H9 (cell line): ENCODE data around the gene HS3ST3B1. TPM values are rescaled to one million over a fixed set of nuclear protein-coding genes. Genes with fewer than 3 reads are reported as not detected.

ENCODE experiments used
- DNase-seq: peaks from one replicate; pipeline ENCODE4 v3.0.0-alpha.2; 2017
- H2AFZ ChIP-seq: one replicate; pipeline ENCODE4 v1.6.1; 2013; ENCODE audit warnings: mild to moderate bottlenecking, low read length, control low read depth, moderate library complexity
- H2AK5ac ChIP-seq: 2 replicates; pipeline ENCODE4 v1.6.1; 2013; ENCODE audit warnings: low read length, control low read depth, mixed read lengths; ENCODE audit not compliant: insufficient read length
- H2BK120ac ChIP-seq: one replicate; pipeline ENCODE4 v1.6.1; 2013; ENCODE audit warnings: low read depth, mild to moderate bottlenecking, low read length, control low read depth, inconsistent platforms; ENCODE audit not compliant: poor library complexity, severe bottlenecking
- H2BK12ac ChIP-seq: 2 replicates; pipeline ENCODE4 v1.6.1; 2013; ENCODE audit warnings: low read length, control low read depth, mixed read lengths, low read depth; ENCODE audit not compliant: insufficient read length
- H2BK15ac ChIP-seq: 2 replicates; pipeline ENCODE4 v1.6.1; 2013; ENCODE audit warnings: low read depth, low read length, control low read depth
- H2BK20ac ChIP-seq: one replicate; pipeline ENCODE4 v1.6.1; 2013; ENCODE audit warnings: low read depth, mild to moderate bottlenecking, low read length, control low read depth, inconsistent platforms; ENCODE audit not compliant: poor library complexity, severe bottlenecking
- H2BK5ac ChIP-seq: 2 replicates; pipeline ENCODE4 v1.6.1; 2013; ENCODE audit warnings: low read length, control low read depth, mixed read lengths; ENCODE audit not compliant: insufficient read length
- H3K14ac ChIP-seq: 2 replicates; pipeline ENCODE4 v1.6.1; 2013; ENCODE audit warnings: low read length, control low read depth; ENCODE audit not compliant: insufficient read depth
- H3K18ac ChIP-seq: 2 replicates; pipeline ENCODE4 v1.6.1; 2013; ENCODE audit warnings: low read depth, mild to moderate bottlenecking, mixed read lengths, low read length, control low read depth; ENCODE audit not compliant: insufficient read length
- H3K23ac ChIP-seq: 2 replicates; pipeline ENCODE4 v1.6.1; 2013; ENCODE audit warnings: low read length, control low read depth, mixed read lengths, low read depth; ENCODE audit not compliant: insufficient read length
- H3K23me2 ChIP-seq: 2 replicates; pipeline ENCODE4 v1.6.1; 2013; ENCODE audit warnings: low read depth, mild to moderate bottlenecking, mixed read lengths, low read length, control low read depth; ENCODE audit not compliant: insufficient read length, poor library complexity, severe bottlenecking
- H3K27ac ChIP-seq: 2 replicates; pipeline ENCODE4 v1.5.1; 2013; ENCODE audit warnings: low read length, control low read depth, mixed read lengths, low read depth; ENCODE audit not compliant: insufficient read length
- H3K27me3 ChIP-seq: 2 replicates; pipeline ENCODE4 v1.6.1; 2013; ENCODE audit warnings: low read length, control low read depth, inconsistent platforms; ENCODE audit not compliant: insufficient read depth
- H3K4ac ChIP-seq: 2 replicates; pipeline ENCODE4 v1.6.1; 2013; ENCODE audit warnings: low read depth, mild to moderate bottlenecking, control low read depth, inconsistent platforms, low read length, moderate library complexity
- H3K4me1 ChIP-seq: 2 replicates; pipeline ENCODE4 v1.6.1; 2013; ENCODE audit warnings: low read length, control low read depth, inconsistent platforms; ENCODE audit not compliant: insufficient read depth
- H3K4me2 ChIP-seq: 2 replicates; pipeline ENCODE4 v1.6.1; 2013; ENCODE audit warnings: low read length, control low read depth, mixed read lengths; ENCODE audit not compliant: insufficient read length, insufficient read depth
- H3K56ac ChIP-seq: 2 replicates; pipeline ENCODE4 v1.6.1; 2013; ENCODE audit warnings: low read depth, mild to moderate bottlenecking, mixed read lengths, low read length, control low read depth; ENCODE audit not compliant: insufficient read length
- H3K79me1 ChIP-seq: 2 replicates; pipeline ENCODE4 v1.6.1; 2013; ENCODE audit warnings: low read depth, mild to moderate bottlenecking, moderate library complexity, low read length, control low read depth, inconsistent platforms; ENCODE audit not compliant: insufficient read depth, poor library complexity, severe bottlenecking
- H3K79me2 ChIP-seq: 2 replicates; pipeline ENCODE4 v1.6.1; 2013; ENCODE audit warnings: low read length, control low read depth, inconsistent platforms; ENCODE audit not compliant: insufficient read depth
- H3K9ac ChIP-seq: 2 replicates; pipeline ENCODE4 v1.6.1; 2013; ENCODE audit warnings: low read length, control low read depth, mixed read lengths; ENCODE audit not compliant: insufficient read length; ENCODE audit errors: extremely low read depth
- H3K9me3 ChIP-seq: one replicate; pipeline ENCODE4 v1.6.1; 2013; ENCODE audit warnings: low read depth, low read length, inconsistent platforms; ENCODE audit not compliant: control insufficient read depth
- H3T11ph ChIP-seq: one replicate; pipeline ENCODE4 v1.6.1; 2013; ENCODE audit warnings: mild to moderate bottlenecking, low read length, control low read depth, inconsistent platforms
- H4K20me1 ChIP-seq: one replicate; pipeline ENCODE4 v1.6.1; 2013; ENCODE audit not compliant: control insufficient read depth, insufficient read length, insufficient read depth
- H4K5ac ChIP-seq: 2 replicates; pipeline ENCODE4 v1.6.1; 2013; ENCODE audit warnings: low read depth, mild to moderate bottlenecking, mixed read lengths, low read length, control low read depth; ENCODE audit not compliant: insufficient read length
- H4K8ac ChIP-seq: replicated peaks from 2 replicates; pipeline ENCODE4 v1.6.1; 2013; ENCODE audit warnings: low read length, control low read depth, mixed read lengths, low read depth; ENCODE audit not compliant: insufficient read length
- H4K91ac ChIP-seq: 2 replicates; pipeline ENCODE4 v1.6.1; 2013; ENCODE audit warnings: low read depth, mild to moderate bottlenecking, moderate library complexity, mixed read lengths, low read length, control low read depth; ENCODE audit not compliant: insufficient read length
- H3K27ac Mint-ChIP-seq, 3 experiments: 2 replicates in 2 of 3; 3 replicates in 1 of 3; pipeline ENCODE4 v1.8.0; 2020 to 2021; ENCODE audit warnings: mixed read lengths in 3 of 3, mild to moderate bottlenecking in 1 of 3, moderate library complexity in 1 of 3
- H3K27me3 Mint-ChIP-seq: 2 replicates; pipeline ENCODE4 v1.8.0; 2021; ENCODE audit warnings: low read depth, mild to moderate bottlenecking, moderate library complexity, mixed read lengths
- H3K36me3 Mint-ChIP-seq, 3 experiments: 2 replicates in 2 of 3; 3 replicates in 1 of 3; pipeline ENCODE4 v1.8.0; 2020 to 2021; ENCODE audit warnings: low read depth in 3 of 3, mixed read lengths in 3 of 3; ENCODE audit not compliant: insufficient read depth in 1 of 3
- H3K4me1 Mint-ChIP-seq, 2 experiments: 2 replicates each; pipeline ENCODE4 v1.8.0; 2020; ENCODE audit warnings: mixed read lengths in 2 of 2
- H3K4me3 Mint-ChIP-seq, 2 experiments: 2 replicates in 1 of 2; 3 replicates in 1 of 2; pipeline ENCODE4 v1.8.0; 2020 to 2021; ENCODE audit warnings: mild to moderate bottlenecking in 2 of 2, mixed read lengths in 2 of 2, moderate library complexity in 1 of 2
- H3K9me3 Mint-ChIP-seq, 2 experiments: 2 replicates in 1 of 2; 3 replicates in 1 of 2; pipeline ENCODE4 v1.8.0; 2020; ENCODE audit warnings: mild to moderate bottlenecking in 2 of 2, mixed read lengths in 2 of 2, moderate library complexity in 1 of 2
- CTCF ChIP-seq: fragments of 200-600 bp; sonication (generic); conservative IDR thresholded peaks from 3 replicates; pipeline ENCODE4 v1.8.0; 2021; ENCODE audit warnings: antibody characterized with exemption, mild to moderate bottlenecking
- WGBS: extraction: QIAGEN DNeasy Blood & Tissue Kit; methylation state at CpG from one replicate; pipeline ENCODE4 v1.1.7; 2013; ENCODE audit warnings: missing lambda C conversion rate, low lambda C conversion rate, mixed read lengths; ENCODE audit not compliant: insufficient read length; ENCODE audit errors: extremely low coverage; 5-methylcytosine and 5-hydroxymethylcytosine counted together
- total RNA-seq: library from RNA; stranded (reverse); gene quantifications from 2 replicates; pipeline ENCODE4 v1.2.1, GENCODE V29; 2021

Gene HS3ST3B1
- total RNA-seq, 1 experiment from 2014 or later: 2.8 TPM

GRCh38 chr17:14361945-14362508, 61.1 kb downstream of the HS3ST3B1 start:
- H2AFZ ChIP-seq: no peak overlapping the region
- no peak overlapping the region for H2BK20ac ChIP-seq
- no peak overlapping the region for H3K23ac ChIP-seq
- H3K79me2 ChIP-seq: no peaks in the 10 kb centered on the region
- Mint-ChIP-seq H3K4me1 (peaks cover 4 to 8% of the 10 kb centered on the region in 2 experiments), H3K9me3 (no peaks in the 10 kb centered on the region), H3K4me3 (no peak overlapping the region), H3K27ac (no peak overlapping the region), H3K27me3 (no peaks in the 10 kb centered on the region), H3K36me3 (no peaks in the 10 kb centered on the region)
- no peaks in the 10 kb centered on the region for H3K27me3 ChIP-seq
- H2BK120ac ChIP-seq: no peak overlapping the region
- H3K18ac ChIP-seq: no peak overlapping the region
- no peak overlapping the region for H2BK15ac ChIP-seq
- no peak overlapping the region for H3K9ac ChIP-seq
- no peak overlapping the region for H2BK5ac ChIP-seq
- H3K79me1 ChIP-seq: no peaks in the 10 kb centered on the region
- H3K4me2 ChIP-seq: no peak overlapping the region
- DNase-seq: no peak
- no peaks in the 10 kb centered on the region for H4K20me1 ChIP-seq
- no peaks in the 10 kb centered on the region; the same call in none of the 2 replicates for H3K4me1 ChIP-seq
- no peak overlapping the region for H4K5ac ChIP-seq
- H3K14ac ChIP-seq: no peak overlapping the region
- no peak overlapping the region for H3T11ph ChIP-seq
- H3K4ac ChIP-seq: no peak overlapping the region
- H2BK12ac ChIP-seq: no peak overlapping the region
- TF ChIP-seq CTCF: no peak
- WGBS: no CpG with 5 or more reads among the region's 2 CpGs
- H3K27ac ChIP-seq: no peak overlapping the region
- H2AK5ac ChIP-seq: no peak overlapping the region
- H4K91ac ChIP-seq: no peak overlapping the region
- no peak overlapping the region for H3K56ac ChIP-seq
- H3K23me2 ChIP-seq: no peaks in the 10 kb centered on the region
- no peak overlapping the region for H4K8ac ChIP-seq
- H3K9me3 ChIP-seq: no peaks in the 10 kb centered on the region
